Measurements from ENCODE around the gene ATR.
A peak's percentile ranks its signal among the peaks of the same experiment; 100 is the strongest.

Gene ATR

DNA sequence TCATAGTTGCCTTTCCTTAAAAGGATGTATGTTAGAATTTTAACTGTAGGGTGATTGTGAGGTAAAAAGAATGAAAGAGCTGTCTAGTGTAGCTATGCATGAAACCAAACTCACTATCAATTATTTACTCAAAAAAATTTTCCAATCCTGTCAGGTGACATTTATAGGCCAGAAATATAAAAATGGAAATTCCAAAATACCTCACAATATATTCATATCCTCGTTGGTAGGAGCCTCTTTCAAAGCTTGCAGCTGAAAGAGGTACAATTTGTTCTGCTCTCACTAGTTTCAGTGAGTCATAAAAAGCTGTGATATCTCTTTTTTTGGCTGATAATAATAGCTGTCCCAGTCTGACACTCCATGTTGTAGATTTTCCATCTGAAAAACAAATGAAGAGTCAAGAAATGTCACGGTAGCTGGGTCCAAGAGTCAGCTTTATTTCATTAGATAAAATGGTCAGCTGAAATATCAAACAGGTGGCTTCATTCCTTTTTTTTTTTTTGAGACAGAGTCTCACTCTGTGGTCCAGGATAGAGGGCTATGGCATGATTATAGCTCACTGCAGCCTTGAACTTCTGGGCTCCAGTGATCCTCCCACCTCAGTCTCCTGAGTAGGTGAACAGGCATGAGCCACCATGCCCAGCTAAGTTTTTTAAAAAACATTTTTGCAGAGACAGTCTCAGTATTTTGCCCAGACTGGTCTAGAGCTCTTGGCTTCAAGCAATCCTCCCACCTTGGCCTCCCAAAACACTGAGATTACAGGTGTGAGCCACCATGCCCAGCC, 79.9 kb downstream of the ATR start:
- Histone ChIP-seq H3K36me3 (replicated peaks; ENCODE audit: low read depth, low read length) (peaks cover 32% of the 10 kb centered on the region), H3K27me3 (ENCODE audit: low read depth, low read length) (no peaks in the 10 kb centered on the region), H3K27ac (ENCODE audit: low read length) (peak overlapping the region; percentile 30; the same call in 1 of the 2 replicates)

DNA sequence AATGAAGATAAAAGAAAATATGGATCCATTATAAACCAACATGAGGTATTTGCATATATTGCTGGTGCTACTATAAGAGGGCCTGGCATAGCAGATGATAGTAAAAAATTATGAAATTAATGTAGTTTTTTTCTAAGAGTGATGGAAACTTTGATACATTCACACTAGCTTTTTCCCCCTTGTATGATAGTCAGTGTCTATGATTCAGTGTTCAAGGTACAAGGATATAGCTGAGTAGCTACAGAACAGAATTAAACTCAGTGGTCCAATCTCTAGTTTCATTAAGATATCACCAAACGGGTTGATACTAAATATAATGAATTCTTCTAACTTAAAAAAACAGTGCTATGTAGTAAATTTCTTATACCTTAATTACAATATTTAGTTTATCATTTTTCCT, 80.8 kb downstream of the ATR start:
- H3K79me2 ChIP-seq (ENCODE audit: low read length), result no peaks in the 10 kb centered on the region
- no peaks in the 10 kb centered on the region for H3K27me3 ChIP-seq (ENCODE audit: low read depth, low read length)
- H3K27ac ChIP-seq (ENCODE audit: low read length), result no peak overlapping the region
- peaks cover 12% of the 10 kb centered on the region; the same call in 1 of the 2 replicates for H3K4me1 ChIP-seq (ENCODE audit: low read length)
- H3K9me3 ChIP-seq (ENCODE audit: insufficient read depth, low read length), result no peaks in the 10 kb centered on the region
- H2AFZ ChIP-seq (ENCODE audit: low read depth, low read length), result no peak overlapping the region
- TF ChIP-seq, protein P1, sequence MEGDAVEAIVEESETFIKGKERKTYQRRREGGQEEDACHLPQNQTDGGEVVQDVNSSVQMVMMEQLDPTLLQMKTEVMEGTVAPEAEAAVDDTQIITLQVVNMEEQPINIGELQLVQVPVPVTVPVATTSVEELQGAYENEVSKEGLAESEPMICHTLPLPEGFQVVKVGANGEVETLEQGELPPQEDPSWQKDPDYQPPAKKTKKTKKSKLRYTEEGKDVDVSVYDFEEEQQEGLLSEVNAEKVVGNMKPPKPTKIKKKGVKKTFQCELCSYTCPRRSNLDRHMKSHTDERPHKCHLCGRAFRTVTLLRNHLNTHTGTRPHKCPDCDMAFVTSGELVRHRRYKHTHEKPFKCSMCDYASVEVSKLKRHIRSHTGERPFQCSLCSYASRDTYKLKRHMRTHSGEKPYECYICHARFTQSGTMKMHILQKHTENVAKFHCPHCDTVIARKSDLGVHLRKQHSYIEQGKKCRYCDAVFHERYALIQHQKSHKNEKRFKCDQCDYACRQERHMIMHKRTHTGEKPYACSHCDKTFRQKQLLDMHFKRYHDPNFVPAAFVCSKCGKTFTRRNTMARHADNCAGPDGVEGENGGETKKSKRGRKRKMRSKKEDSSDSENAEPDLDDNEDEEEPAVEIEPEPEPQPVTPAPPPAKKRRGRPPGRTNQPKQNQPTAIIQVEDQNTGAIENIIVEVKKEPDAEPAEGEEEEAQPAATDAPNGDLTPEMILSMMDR (IDR thresholded peaks at IDR 0.05; ENCODE audit: low read depth, low read length), result no peak
- TF ChIP-seq EZH2phosphoT487 (IDR thresholded peaks at IDR 0.05; ENCODE audit: low read depth), result no peak
- no peak overlapping the region for H3K4me3 ChIP-seq (ENCODE audit: low read length)
- H3K36me3 ChIP-seq (replicated peaks; ENCODE audit: low read depth, low read length), result peaks cover 33% of the 10 kb centered on the region
- no peak overlapping the region for H3K4me2 ChIP-seq (ENCODE audit: low read length)
- H4K20me1 ChIP-seq (ENCODE audit: insufficient read depth, low read length), result no peaks in the 10 kb centered on the region
- no peak overlapping the region for H3K9ac ChIP-seq (ENCODE audit: low read length)

More for the DNA sequence above, 79.9 kb downstream of the ATR start:
- no peaks in the 10 kb centered on the region for H3K79me2 ChIP-seq (ENCODE audit: low read length)
- no peaks in the 10 kb centered on the region for H3K9me3 ChIP-seq (ENCODE audit: insufficient read depth, low read length)
- H3K9ac ChIP-seq (ENCODE audit: low read length), result no peak overlapping the region
- H3K4me3 ChIP-seq (ENCODE audit: low read length), result no peak overlapping the region
- TF ChIP-seq EZH2phosphoT487 (IDR thresholded peaks at IDR 0.05; ENCODE audit: low read depth), result no peak
- TF ChIP-seq, protein P1 (IDR thresholded peaks at IDR 0.05; ENCODE audit: low read depth, low read length), result no peak
- H2AFZ ChIP-seq (ENCODE audit: low read depth, low read length), result no peak overlapping the region
- H4K20me1 ChIP-seq (ENCODE audit: insufficient read depth, low read length), result no peaks in the 10 kb centered on the region
- H3K4me1 ChIP-seq (ENCODE audit: low read length), result peaks cover 12% of the 10 kb centered on the region; the same call in 1 of the 2 replicates
- H3K4me2 ChIP-seq (ENCODE audit: low read length), result no peak overlapping the region

DNA sequence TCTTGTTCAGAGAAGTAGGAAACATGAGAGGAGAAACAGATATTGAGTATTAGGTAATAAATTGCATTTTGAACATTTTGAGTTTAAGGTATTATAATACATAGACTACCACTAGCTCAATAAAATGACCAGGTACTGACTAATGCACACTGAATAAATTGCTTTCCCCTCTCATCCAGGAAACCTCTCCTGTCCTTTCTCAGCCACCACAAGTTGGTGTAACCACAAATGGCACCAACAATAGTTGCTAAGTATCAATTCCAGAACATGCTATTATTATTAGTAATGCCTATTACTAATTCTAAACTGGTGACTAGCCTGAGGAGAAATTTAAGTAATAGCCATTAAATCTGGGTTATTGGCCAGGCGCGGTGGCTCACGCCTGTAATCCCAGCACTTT, 83.4 kb downstream of the ATR start:
- H3K27me3 ChIP-seq (ENCODE audit: low read depth, low read length), result no peaks in the 10 kb centered on the region
- H3K36me3 ChIP-seq (replicated peaks; ENCODE audit: low read depth, low read length), result peaks cover 40% of the 10 kb centered on the region
- no peaks in the 10 kb centered on the region for H3K9me3 ChIP-seq (ENCODE audit: insufficient read depth, low read length)
- no peak overlapping the region for H3K4me3 ChIP-seq (ENCODE audit: low read length)
- peaks cover 12% of the 10 kb centered on the region; the same call in 1 of the 2 replicates for H3K4me1 ChIP-seq (ENCODE audit: low read length)
- no peak overlapping the region for H3K4me2 ChIP-seq (ENCODE audit: low read length)
- H4K20me1 ChIP-seq (ENCODE audit: insufficient read depth, low read length), result no peaks in the 10 kb centered on the region
- no peak overlapping the region for H3K9ac ChIP-seq (ENCODE audit: low read length)
- H2AFZ ChIP-seq (ENCODE audit: low read depth, low read length), result no peak overlapping the region
- no peak overlapping the region for H3K27ac ChIP-seq (ENCODE audit: low read length)
- no peaks in the 10 kb centered on the region for H3K79me2 ChIP-seq (ENCODE audit: low read length)
- no peak for TF ChIP-seq EZH2phosphoT487 (IDR thresholded peaks at IDR 0.05; ENCODE audit: low read depth)
- TF ChIP-seq, protein P1 (IDR thresholded peaks at IDR 0.05; ENCODE audit: low read depth, low read length), result no peak

DNA sequence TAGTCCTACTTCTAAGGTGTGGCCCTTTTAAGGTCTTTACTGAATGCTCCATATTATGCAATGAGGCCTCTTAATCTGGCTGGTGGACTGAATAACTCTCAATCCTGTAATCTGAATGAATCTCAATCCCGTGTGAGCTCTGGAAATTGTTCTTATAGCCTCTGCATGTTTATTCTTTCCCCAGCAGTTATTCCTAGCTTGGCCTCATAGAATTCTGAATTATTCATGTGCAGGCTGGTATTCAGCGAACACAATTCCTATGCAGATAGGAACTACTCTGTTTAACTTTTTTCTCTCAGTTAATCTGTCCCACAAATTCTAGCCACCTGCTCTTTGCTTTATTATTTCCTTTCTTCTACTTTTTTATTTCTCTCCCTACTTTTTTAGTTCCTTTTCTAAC, 86.3 kb downstream of the ATR start:
- Histone ChIP-seq H3K4me3 (ENCODE audit: low read length) (no peak overlapping the region), H3K27ac (ENCODE audit: low read length) (no peak overlapping the region), H2AFZ (ENCODE audit: low read depth, low read length) (no peak overlapping the region), H3K79me2 (ENCODE audit: low read length) (no peaks in the 10 kb centered on the region), H3K27me3 (ENCODE audit: low read depth, low read length) (no peaks in the 10 kb centered on the region), H3K36me3 (replicated peaks; ENCODE audit: low read depth, low read length) (peaks cover 44% of the 10 kb centered on the region), H3K9ac (ENCODE audit: low read length) (no peak overlapping the region), H3K9me3 (ENCODE audit: insufficient read depth, low read length) (no peaks in the 10 kb centered on the region), H3K4me2 (ENCODE audit: low read length) (no peak overlapping the region), H3K4me1 (ENCODE audit: low read length) (no peaks in the 10 kb centered on the region), H4K20me1 (ENCODE audit: insufficient read depth, low read length) (no peaks in the 10 kb centered on the region)
- TF ChIP-seq, protein P1 (IDR thresholded peaks at IDR 0.05; ENCODE audit: low read depth, low read length), result no peak
- no peak for TF ChIP-seq EZH2phosphoT487 (IDR thresholded peaks at IDR 0.05; ENCODE audit: low read depth)

All from OCI-LY3 (cell line).